Measurements from ENCODE around the gene MYOT. TPM values are rescaled to one million over a fixed set of nuclear protein-coding genes. Genes with fewer than 3 reads are reported as not detected.

MYOT gene
- total RNA-seq, 1 experiment from 2014 or later, result not detected

DNA sequence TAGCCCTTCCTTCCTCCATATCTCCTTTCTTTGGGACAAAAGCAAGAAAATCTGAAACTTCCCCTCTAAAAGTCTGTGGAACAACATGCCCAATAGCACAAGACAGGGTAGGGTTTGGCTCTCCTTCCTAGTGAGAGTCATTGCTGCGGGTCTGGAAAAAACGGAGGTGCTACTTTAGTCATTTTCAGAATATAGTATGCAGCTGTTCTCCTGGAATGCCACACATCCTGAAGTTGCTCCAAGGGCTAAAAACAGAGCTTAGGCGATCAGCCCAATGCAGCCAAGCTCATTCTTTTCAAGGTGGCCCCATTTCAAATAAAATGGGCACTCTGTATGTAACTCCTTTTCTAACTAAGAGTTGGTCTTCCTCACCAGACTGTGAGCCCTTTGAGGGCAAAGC, 39.5 kb upstream of the MYOT start:
- Mint-ChIP-seq H3K4me3 (no peak overlapping the region), H3K36me3 (no peaks in the 10 kb centered on the region), H3K27ac (no peak overlapping the region), H3K9me3 (peaks cover 6% of the 10 kb centered on the region), H3K4me1 (peaks cover 17% of the 10 kb centered on the region), H3K27me3 (ENCODE audit: low read depth) (no peaks in the 10 kb centered on the region)
- no peak for ATAC-seq
- ChIA-PET CTCF (interaction anchor here (1.1 to 1.4 kb wide), 2 partner anchors 49 to 199 kb away, joined by 6 to 7 read pairs; no protein-coding TSS in a partner anchor), POLR2A (no interaction called here)
- no peak for DNase-seq (ENCODE audit: low spot score)
- no peak for TF ChIP-seq USF2 (CRISPR knock-in tag; IDR thresholded peaks at IDR 0.05)
- TF ChIP-seq OVOL2 (CRISPR knock-in tag; IDR thresholded peaks at IDR 0.05; ENCODE audit: borderline replicate concordance), result no peak
- TF ChIP-seq ZNF416 (CRISPR knock-in tag; IDR thresholded peaks at IDR 0.05), result no peak
- TF ChIP-seq, protein P1, sequence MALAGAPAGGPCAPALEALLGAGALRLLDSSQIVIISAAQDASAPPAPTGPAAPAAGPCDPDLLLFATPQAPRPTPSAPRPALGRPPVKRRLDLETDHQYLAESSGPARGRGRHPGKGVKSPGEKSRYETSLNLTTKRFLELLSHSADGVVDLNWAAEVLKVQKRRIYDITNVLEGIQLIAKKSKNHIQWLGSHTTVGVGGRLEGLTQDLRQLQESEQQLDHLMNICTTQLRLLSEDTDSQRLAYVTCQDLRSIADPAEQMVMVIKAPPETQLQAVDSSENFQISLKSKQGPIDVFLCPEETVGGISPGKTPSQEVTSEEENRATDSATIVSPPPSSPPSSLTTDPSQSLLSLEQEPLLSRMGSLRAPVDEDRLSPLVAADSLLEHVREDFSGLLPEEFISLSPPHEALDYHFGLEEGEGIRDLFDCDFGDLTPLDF (CRISPR knock-in tag; IDR thresholded peaks at IDR 0.05), result no peak
- TF ChIP-seq SOX15 (CRISPR knock-in tag; IDR thresholded peaks at IDR 0.05), result no peak
- TF ChIP-seq, protein P2, sequence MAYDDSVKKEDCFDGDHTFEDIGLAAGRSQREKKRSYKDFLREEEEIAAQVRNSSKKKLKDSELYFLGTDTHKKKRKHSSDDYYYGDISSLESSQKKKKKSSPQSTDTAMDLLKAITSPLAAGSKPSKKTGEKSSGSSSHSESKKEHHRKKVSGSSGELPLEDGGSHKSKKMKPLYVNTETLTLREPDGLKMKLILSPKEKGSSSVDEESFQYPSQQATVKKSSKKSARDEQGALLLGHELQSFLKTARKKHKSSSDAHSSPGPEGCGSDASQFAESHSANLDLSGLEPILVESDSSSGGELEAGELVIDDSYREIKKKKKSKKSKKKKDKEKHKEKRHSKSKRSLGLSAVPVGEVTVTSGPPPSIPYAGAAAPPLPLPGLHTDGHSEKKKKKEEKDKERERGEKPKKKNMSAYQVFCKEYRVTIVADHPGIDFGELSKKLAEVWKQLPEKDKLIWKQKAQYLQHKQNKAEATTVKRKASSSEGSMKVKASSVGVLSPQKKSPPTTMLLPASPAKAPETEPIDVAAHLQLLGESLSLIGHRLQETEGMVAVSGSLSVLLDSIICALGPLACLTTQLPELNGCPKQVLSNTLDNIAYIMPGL (CRISPR knock-in tag; IDR thresholded peaks at IDR 0.05), result no peak
- TF ChIP-seq, protein P3, sequence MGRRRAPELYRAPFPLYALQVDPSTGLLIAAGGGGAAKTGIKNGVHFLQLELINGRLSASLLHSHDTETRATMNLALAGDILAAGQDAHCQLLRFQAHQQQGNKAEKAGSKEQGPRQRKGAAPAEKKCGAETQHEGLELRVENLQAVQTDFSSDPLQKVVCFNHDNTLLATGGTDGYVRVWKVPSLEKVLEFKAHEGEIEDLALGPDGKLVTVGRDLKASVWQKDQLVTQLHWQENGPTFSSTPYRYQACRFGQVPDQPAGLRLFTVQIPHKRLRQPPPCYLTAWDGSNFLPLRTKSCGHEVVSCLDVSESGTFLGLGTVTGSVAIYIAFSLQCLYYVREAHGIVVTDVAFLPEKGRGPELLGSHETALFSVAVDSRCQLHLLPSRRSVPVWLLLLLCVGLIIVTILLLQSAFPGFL (CRISPR knock-in tag; IDR thresholded peaks at IDR 0.05; ENCODE audit: borderline replicate concordance), result no peak
- TF ChIP-seq, protein P4, sequence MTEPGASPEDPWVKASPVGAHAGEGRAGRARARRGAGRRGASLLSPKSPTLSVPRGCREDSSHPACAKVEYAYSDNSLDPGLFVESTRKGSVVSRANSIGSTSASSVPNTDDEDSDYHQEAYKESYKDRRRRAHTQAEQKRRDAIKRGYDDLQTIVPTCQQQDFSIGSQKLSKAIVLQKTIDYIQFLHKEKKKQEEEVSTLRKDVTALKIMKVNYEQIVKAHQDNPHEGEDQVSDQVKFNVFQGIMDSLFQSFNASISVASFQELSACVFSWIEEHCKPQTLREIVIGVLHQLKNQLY (CRISPR knock-in tag; IDR thresholded peaks at IDR 0.05), result no peak
- TF ChIP-seq USF1 (CRISPR knock-in tag; IDR thresholded peaks at IDR 0.05), result no peak
- TF ChIP-seq PRRX2 (CRISPR knock-in tag; IDR thresholded peaks at IDR 0.05), result no peak
- no peak for TF ChIP-seq RORB (CRISPR knock-in tag; IDR thresholded peaks at IDR 0.05)
- no peak for TF ChIP-seq IRF2 (CRISPR knock-in tag; IDR thresholded peaks at IDR 0.05; ENCODE audit: borderline replicate concordance, low read depth)

DNA sequence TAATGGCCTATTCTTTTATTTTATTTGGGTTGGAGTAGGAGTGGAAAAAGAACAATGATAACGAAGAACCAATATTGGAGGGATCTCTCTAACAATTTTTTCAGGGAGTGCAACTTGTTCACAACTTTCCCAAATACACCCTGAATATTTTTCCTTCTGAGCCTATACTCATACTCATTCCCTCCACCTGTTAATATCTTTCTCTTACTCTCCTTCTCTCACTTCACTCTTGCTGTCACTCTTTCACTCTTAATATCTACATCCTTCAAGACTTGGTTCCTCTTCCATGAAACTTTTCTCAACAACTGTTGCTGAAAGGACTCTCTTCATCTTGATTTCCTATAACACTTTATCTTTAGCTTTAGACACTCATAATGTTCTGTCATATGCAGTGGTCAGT, 39.0 kb upstream of the MYOT start:
- DNase-seq (ENCODE audit: low spot score), result no peak
- POLR2A ChIA-PET, result no interaction called here
- Mint-ChIP-seq H3K36me3 (no peaks in the 10 kb centered on the region), H3K4me1 (peaks cover 22% of the 10 kb centered on the region), H3K27ac (no peak overlapping the region), H3K27me3 (ENCODE audit: low read depth) (no peaks in the 10 kb centered on the region), H3K9me3 (peaks cover 6% of the 10 kb centered on the region), H3K4me3 (no peak overlapping the region)
- CTCF ChIA-PET, result interaction anchor here (1.1 to 1.4 kb wide), 3 partner anchors 50 to 199 kb away, joined by 3 to 7 read pairs (median 6); no protein-coding TSS in a partner anchor
- ATAC-seq, result no peak
- TF ChIP-seq, protein P5, sequence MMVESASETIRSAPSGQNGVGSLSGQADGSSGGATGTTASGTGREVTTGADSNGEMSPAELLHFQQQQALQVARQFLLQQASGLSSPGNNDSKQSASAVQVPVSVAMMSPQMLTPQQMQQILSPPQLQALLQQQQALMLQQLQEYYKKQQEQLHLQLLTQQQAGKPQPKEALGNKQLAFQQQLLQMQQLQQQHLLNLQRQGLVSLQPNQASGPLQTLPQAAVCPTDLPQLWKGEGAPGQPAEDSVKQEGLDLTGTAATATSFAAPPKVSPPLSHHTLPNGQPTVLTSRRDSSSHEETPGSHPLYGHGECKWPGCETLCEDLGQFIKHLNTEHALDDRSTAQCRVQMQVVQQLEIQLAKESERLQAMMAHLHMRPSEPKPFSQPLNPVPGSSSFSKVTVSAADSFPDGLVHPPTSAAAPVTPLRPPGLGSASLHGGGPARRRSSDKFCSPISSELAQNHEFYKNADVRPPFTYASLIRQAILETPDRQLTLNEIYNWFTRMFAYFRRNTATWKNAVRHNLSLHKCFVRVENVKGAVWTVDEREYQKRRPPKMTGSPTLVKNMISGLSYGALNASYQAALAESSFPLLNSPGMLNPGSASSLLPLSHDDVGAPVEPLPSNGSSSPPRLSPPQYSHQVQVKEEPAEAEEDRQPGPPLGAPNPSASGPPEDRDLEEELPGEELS (CRISPR knock-in tag; IDR thresholded peaks at IDR 0.05), result no peak
- TF ChIP-seq ELF4 (CRISPR knock-in tag; IDR thresholded peaks at IDR 0.05; ENCODE audit: low read depth) (no peak), STAT6 (CRISPR knock-in tag; conservative IDR thresholded peaks at IDR 0.05; ENCODE audit: low read depth) (no peak), USF2 (CRISPR knock-in tag; IDR thresholded peaks at IDR 0.05) (no peak), ZNF425 (CRISPR knock-in tag; conservative IDR thresholded peaks at IDR 0.05) (no peak), FOXP1 (CRISPR knock-in tag; IDR thresholded peaks at IDR 0.05; ENCODE audit: borderline replicate concordance) (no peak), NFE2L1 (CRISPR knock-in tag; IDR thresholded peaks at IDR 0.05) (no peak), KAT7 (CRISPR knock-in tag; IDR thresholded peaks at IDR 0.05; ENCODE audit: borderline replicate concordance) (no peak), NR2C2 (CRISPR knock-in tag; IDR thresholded peaks at IDR 0.05) (no peak)
